Stimulated activated CD8-positive, alpha-beta memory T cell treated with anti-CD3 and anti-CD28 coated beads, Interleukin-7, amount 100 ng/mL, for 48 hours (primary cell): ENCODE results near the gene TNIK.

Source experiments
- DNase-seq, 2 donors: peaks; one replicate each; pipeline ENCODE4 v3.0.0-alpha.2; 2020; ENCODE audit warnings: low read depth in 1 of 2; ENCODE audit errors: extremely low read depth in 1 of 2

Gene TNIK

GRCh38 chr3:171206283-171206682, 253.9 kb downstream of the TNIK start:
- no peak for DNase-seq

DNA sequence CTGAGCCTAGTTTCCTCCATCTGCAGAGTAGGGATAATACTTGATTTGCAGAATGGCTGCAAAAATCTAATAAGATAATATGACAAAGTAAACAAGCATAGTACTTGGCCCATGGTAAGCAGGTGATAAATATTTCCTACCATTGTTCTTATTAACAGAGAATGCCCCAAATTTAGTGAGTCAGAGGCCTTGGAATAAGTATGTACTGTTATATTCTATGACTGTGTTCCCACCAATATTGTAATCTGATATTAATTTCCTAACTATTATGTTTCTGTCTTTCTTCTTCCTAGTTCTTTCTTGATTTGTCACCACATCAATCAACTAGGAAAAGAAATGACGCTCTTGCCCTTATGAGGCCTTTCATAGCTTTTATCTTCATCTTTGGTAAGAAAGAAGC, 255.3 kb downstream of the TNIK start:
- DNase-seq, result no peak

- no peak for DNase-seq
These were observed 258.4 kb downstream of the TNIK start for GRCh38 chr3:171201825-171202224.

- no peak for DNase-seq
These were observed 259.5 kb downstream of the TNIK start for GRCh38 chr3:171200750-171201088.

DNA sequence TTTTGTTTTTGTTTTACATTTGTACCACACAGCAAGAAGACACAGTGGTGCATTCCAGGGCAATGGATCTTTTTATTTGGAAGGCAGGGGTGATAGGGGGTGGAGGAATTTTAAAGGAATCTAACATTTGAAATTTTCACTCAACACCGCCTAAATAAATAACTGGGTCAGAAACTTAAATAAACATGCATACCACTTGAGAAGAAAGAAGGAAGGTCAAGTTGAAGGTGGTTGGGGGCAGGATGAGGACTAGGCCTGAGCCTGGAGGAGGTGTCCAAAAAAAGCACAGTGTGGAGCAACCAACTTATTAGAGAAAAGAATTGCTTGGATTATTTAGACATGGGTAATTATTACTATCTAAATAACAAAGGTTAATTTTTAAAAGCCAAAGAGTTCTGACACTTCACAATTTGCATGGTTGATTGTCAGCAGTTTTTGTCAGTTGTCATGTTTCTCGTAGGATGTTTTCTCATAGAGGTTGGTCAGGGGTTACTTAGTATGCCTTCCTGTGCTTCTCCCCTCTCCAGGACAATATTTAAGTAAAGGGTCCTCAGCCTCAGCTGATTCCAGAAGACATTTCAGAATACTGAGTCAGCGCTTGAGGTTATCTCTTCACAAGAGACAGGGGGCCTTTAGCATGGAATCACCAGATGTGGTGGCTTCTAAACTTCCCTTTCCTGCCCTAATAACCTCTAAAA, 260.0 kb downstream of the TNIK start:
- DNase-seq, result no peak

DNA sequence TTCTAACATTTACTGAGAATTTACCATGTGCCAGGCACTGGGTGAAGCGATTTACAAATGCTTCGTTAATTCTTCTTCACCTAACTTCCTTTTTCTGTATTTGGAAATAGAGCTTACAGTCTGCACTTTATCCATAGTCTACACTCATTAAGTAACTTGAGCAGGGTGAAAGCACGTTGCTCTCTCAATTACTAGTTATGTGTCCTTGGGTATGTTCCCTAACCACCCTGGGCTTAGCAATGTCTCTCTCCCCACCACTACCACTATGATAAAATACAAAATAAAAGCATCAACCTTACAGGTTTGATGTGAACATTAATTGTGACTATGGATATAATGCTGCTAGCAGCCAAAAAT, 260.8 kb downstream of the TNIK start:
- DNase-seq, result no peak

DNA sequence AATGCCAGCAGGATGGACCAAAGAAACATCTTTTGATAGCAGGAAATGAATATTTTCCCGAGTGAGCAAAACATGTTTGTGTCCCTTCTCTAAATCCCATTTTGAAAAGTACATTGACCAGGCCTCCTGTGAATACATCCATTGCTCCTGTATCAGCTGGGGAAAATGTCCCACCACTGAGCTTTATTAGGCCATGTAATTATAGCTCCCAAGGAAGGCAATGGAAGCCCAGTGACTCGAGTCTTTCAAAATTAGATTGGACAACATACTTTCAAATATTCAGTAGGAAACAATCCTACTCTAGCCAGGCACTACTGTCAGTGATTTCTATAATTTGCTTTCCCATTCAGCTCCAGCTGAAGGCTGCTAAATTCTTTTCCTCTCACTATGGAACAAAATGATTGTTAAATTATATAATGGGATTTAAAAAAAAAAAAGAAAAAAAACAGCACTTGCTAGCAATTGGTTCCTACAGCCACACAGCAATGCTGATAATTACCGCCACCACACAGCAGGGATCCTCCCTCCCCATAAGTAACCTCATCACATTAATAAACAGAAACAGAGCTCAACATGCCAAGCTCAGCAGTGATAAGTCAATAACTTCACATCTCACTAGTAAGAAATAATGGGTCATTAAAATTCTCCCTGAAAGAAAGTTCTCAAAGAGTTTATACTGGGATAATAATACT, 261.3 kb downstream of the TNIK start:
- no peak for DNase-seq

DNA sequence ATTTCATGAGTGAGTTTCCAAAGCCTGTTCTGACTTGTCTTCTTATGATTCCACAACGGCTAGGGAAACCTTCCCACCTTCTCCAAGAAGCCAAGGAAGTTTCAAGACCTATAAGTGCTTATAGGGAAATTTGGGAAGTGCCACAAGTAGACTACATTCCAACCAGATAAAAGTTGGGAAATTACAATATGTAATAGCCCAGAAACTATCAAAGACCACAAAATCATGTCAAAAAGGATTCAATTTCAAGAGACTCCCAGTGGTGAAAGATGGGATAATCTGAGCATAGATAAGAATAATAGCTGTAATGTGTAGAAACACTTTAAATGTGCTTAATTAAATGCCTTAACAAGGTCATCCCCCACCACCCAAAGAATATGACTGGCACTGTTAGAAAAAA, 264.5 kb downstream of the TNIK start:
- no peak for DNase-seq

DNA sequence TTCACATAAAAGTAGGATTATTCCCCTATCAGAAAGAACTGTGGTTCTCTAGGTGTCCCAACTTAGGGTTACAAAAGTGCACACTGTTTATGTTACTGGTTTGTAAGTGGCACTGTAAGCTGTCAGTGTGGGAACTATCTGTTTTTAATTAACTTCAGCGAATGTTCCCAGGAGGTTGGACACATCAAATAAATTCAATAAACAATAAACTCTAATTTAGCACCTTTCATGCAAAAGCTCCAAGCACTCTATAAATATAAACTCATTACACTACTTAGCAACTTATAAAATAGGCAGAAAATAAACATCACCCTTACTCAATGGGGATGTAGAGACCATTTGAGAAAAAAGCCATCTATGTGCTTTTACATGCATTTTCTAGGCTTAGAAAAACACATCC, 265.2 kb downstream of the TNIK start:
- DNase-seq, result no peak

DNA sequence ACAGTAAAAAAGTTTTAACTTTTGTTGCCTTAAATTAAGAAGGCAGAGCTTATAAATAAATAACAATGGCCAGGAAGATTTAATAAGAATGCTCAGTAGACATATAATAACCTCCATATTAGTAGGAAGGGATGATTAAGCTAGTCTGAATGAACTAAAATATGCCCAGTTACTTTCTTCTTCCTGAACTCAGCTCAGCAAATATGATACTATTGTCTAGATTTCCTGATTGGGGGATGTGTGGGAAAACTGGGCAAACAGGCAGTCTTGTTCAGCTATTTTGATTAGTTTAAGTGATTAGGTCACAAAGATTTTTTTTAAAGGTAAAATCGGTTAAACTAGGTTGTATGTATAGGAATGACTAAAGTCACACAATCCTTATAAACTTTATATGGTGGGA, 266.5 kb downstream of the TNIK start:
- DNase-seq, result no peak

DNA sequence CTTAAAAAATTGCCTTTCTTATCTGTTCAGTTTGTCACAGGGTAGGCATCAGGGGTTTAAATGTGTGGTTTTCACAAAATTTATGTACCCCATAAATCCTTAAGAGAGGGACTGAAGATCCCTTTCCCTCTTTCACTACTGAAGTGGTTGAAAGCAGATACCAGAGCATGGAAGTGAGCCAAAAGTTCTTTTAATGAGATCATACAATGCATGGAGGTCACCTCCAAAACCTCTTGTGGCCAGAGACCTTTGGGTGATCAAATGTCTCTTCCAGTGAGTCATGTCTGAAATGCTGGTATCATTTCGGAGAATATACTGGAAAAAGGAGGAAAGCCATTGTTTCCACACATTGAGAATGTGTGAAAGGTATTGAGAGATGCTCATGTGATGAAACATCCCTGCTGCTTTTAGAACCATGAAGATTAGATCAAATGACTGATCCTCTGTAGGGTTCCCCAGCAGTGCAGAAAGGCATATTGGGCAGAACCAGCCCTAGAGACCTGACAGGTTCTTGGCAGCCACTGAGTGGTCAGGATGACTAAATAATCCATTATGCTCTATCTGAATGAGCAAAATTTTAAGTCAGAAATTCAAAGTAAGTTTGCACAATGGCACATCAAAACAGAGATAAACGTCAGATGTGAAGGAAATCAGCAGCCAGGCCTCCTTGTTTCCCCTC, 267.9 kb downstream of the TNIK start:
- DNase-seq, result no peak

- no peak for DNase-seq
These were observed 269.5 kb downstream of the TNIK start for GRCh38 chr3:171190668-171191067.

DNA sequence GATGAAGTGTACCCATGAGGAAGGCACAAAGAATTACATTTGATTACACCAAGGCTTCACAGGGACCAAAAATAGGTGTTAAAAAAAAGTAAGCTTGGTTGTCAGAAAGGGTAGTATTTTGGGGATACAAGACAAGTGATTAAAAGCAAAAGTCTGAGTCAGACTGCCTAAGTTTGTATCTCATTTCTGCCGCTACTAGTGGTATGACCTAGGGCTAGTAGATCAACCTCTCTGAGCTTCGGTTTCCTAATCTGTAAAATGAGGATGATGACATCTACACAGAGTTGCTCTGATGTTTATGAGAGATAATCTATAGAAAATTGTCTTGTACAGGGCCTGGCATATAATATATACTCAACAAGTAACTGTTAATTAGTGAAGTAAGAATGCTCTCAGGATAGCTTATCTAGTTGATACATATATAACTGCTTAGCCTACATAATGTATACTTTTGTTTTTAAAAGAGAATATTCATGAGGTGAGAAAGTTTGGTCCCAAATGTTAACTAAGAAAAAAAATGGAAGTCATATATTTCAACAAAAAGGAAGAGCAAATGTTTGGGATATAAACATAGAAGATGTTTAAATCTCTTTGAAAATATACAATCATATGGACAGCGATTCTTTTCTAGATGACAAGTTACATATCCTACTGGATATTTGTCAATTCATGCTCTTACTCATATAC, 270.7 kb downstream of the TNIK start:
- no peak for DNase-seq

DNA sequence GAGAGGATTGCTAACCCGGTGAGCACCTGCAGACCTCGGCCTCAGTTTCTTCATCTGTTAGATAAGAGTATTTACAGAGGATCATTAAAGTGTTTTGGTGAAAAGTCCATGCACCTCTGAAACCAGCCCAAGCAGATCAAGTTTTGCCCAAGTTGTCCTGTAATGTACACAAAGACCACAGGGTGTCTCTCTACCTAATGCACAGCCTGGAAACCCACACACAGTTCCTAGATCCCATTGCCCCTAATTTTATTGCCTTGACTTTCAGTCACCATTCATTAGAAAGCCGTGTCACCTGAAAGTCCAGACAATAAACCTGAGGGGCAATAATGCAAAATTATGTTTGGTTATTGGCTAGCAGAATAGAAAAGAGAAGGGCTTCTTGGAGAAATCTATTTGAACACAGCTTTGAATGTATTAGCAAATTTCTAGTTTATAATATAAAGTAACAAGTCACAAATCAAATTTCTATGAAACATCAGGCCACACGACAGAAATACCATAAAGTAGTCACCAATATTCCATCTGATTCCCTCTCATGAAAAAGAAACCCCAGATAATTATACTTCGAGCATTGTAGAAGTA, 272.4 kb downstream of the TNIK start:
- DNase-seq, result no peak

GRCh38 chr3:171186817-171187500, 273.2 kb downstream of the TNIK start:
- DNase-seq, result no peak

DNA sequence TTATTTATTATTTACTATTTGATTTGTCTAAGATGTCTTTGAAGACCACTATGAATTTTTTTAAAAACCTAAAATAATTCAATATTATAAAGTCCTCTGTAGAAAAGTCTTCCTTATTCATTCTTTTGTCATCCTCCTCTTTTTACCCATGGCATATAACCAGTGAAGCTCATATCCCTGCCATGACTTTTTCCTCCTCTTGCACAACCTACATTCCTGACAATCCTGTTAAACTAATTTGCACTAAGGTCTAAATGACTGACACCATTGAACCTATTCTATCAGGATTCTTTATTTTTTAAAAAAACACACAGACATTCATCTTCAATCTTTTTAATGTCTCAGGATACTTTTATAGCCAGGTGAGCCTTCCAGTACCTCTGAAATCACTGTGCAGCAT, 273.8 kb downstream of the TNIK start:
- no peak for DNase-seq

DNA sequence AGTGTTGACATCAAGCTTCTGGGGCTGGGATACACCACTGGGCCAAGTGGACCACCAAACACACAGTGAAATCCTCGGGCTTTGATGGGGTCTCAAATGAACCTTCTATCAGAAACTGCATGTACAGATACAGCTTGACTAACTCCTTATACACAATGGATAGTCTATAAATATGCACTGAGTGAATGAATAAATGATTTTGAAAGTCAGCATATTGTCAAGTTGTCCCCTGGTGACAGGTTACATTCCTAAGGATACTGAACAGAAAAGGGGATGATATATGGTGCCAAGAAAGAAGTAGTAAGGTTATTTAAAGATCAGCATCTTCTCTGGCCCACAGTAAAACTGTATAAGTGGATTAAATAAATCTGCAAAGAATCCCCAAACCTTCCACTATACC, 274.2 kb downstream of the TNIK start:
- no peak for DNase-seq

DNA sequence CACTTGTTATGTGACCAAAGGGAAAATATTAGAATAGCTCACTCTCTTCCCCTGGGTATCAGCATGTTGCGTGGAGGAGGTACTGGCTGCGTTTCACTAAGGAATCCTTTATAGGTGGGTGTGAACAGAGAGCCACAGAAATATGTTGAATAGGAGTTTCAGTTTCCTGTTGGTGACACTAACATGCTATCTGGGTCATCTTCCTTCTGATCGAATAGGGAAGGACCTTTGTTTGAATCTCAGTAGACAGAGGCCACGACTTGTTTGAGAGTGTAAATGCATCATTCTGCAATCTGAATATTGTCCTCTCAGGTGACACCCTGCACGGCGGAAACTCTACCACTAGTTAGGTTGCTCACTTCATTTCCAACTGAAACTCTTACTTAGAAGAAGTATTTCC, 275.8 kb downstream of the TNIK start:
- no peak for DNase-seq

- no peak for DNase-seq
These were observed 277.2 kb downstream of the TNIK start for GRCh38 chr3:171183042-171183441.

DNA sequence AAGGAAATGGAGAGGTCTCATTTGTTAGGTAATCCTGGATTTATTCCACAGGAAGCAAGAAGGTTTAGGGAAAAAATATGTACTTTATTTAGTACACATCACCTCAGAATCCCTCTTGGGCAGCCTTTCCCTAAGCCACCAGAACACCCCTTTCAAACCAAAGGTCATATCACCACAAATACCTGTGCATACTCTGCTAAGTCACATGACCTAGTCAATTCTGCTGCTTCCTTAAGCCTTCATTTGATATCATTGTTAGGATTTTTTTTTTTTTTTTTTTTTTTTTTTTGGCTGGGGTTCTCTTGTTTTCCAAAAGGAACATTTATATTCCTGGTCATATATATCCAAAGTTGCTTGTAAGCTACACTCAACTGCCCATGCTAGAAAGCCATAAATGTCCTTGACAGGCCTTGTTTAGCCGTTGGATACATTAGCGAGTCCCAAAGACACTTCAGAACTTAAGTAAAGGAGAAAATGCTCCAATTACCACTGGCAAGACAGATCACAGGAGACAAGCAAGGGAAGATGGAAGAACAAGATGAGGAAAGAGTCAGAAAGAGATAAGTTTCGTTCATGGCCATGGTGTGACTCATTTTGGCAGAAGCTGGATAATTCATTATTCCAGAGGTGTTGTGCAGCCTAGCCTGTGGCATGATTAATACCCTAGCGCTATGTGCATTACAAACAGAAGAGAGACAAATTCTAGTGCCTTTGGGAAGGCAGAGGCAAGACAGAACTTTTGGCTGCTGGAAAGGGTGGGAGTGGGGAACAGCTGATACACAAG, 278.1 kb downstream of the TNIK start:
- no peak for DNase-seq
